Mesenchymal stem cell (in vitro differentiated cells and primary cell): ENCODE results near the gene ADAMTS17.
A peak's percentile ranks its signal among the peaks of the same experiment; 100 is the strongest.
"Not testable (repeated sequence)": the region's sequence is repeated elsewhere in the genome, so short reads cannot be mapped to it uniquely, and the experiment has no call there.

Experiments used
- DNase-seq: peaks from one replicate; pipeline ENCODE4 v3.0.0-alpha.2; 2013
- H2AFZ ChIP-seq: one replicate; pipeline ENCODE4 v1.6.1; 2013; ENCODE audit warnings: low read depth, mild to moderate bottlenecking, control low read depth, inconsistent platforms, low read length, moderate library complexity
- H2AK5ac ChIP-seq: 2 replicates; pipeline ENCODE4 v1.6.1; 2013; ENCODE audit warnings: low read length, moderate library complexity, mild to moderate bottlenecking, inconsistent platforms; ENCODE audit not compliant: severe bottlenecking
- H2BK120ac ChIP-seq: one replicate; pipeline ENCODE4 v1.6.1; 2013; ENCODE audit warnings: low read depth, mild to moderate bottlenecking, inconsistent platforms, low read length, moderate library complexity
- H2BK12ac ChIP-seq, 2 experiments: one replicate each; pipeline ENCODE4 v1.6.1; 2013; ENCODE audit warnings: inconsistent platforms in 2 of 2, low read length in 2 of 2, mild to moderate bottlenecking in 2 of 2, moderate library complexity in 2 of 2, control low read depth in 1 of 2
- H2BK15ac ChIP-seq: one replicate; pipeline ENCODE4 v1.6.1; 2013; ENCODE audit warnings: mild to moderate bottlenecking, low read depth, inconsistent platforms; ENCODE audit not compliant: poor library complexity, severe bottlenecking
- H2BK5ac ChIP-seq: 2 replicates; pipeline ENCODE4 v1.6.1; 2013; ENCODE audit warnings: low read depth, mild to moderate bottlenecking, low read length, control low read depth, inconsistent platforms; ENCODE audit not compliant: poor library complexity, severe bottlenecking
- H3K14ac ChIP-seq, 2 experiments: one replicate each; pipeline ENCODE4 v1.6.1; 2013; ENCODE audit warnings: inconsistent platforms in 2 of 2, low read length in 2 of 2, control low read depth in 1 of 2, mild to moderate bottlenecking in 1 of 2, moderate library complexity in 1 of 2
- H3K18ac ChIP-seq, 2 experiments: one replicate each; pipeline ENCODE4 v1.6.1; 2013; ENCODE audit warnings: inconsistent platforms in 2 of 2, low read length in 2 of 2, control low read depth in 1 of 2, low read depth in 1 of 2, mild to moderate bottlenecking in 1 of 2
- H3K23ac ChIP-seq, 2 experiments: one replicate each; pipeline ENCODE4 v1.6.1; 2013; ENCODE audit warnings: inconsistent platforms in 2 of 2, low read length in 2 of 2, mild to moderate bottlenecking in 2 of 2, moderate library complexity in 2 of 2, control low read depth in 1 of 2
- H3K27ac ChIP-seq: 2 replicates; pipeline ENCODE4 v1.5.1; 2013; ENCODE audit warnings: mild to moderate bottlenecking, moderate library complexity, low read length, control low read depth, inconsistent platforms; ENCODE audit not compliant: poor library complexity, severe bottlenecking
- H3K27me3 ChIP-seq, 2 experiments: 2 replicates each; pipeline versions ENCODE4 v1.6.1 to v1.7.0; 2013; ENCODE audit warnings: low read length in 2 of 2, mild to moderate bottlenecking in 2 of 2, moderate library complexity in 2 of 2, control low read depth in 1 of 2, inconsistent platforms in 1 of 2; ENCODE audit not compliant: control insufficient read depth in 1 of 2, insufficient read depth in 1 of 2
- H3K36me3 ChIP-seq, 2 experiments: 2 replicates each; pipeline versions ENCODE4 v1.6.1 to v1.7.0; 2013; ENCODE audit warnings: low read length in 2 of 2, control low read depth in 1 of 2, inconsistent platforms in 1 of 2, low read depth in 1 of 2, mild to moderate bottlenecking in 1 of 2; ENCODE audit not compliant: insufficient read depth in 2 of 2, control insufficient read depth in 1 of 2
- H3K4ac ChIP-seq, 2 experiments: one replicate each; pipeline ENCODE4 v1.6.1; 2013; ENCODE audit warnings: inconsistent platforms in 2 of 2, low read length in 2 of 2, mild to moderate bottlenecking in 2 of 2, moderate library complexity in 2 of 2, control low read depth in 1 of 2, low read depth in 1 of 2
- H3K4me1 ChIP-seq: 2 replicates; pipeline ENCODE4 v1.6.1; 2013; ENCODE audit warnings: low read depth, low read length, control low read depth; ENCODE audit not compliant: control insufficient read depth, insufficient read depth
- H3K4me2 ChIP-seq: 2 replicates; pipeline ENCODE4 v1.6.1; 2013; ENCODE audit warnings: low read length, mild to moderate bottlenecking, inconsistent platforms; ENCODE audit not compliant: poor library complexity, severe bottlenecking
- H3K4me3 ChIP-seq, 2 experiments: 2 replicates each; pipeline versions ENCODE4 v1.5.1 to v1.7.0; 2013; ENCODE audit warnings: low read length in 2 of 2, mild to moderate bottlenecking in 2 of 2, control low read depth in 1 of 2, low read depth in 1 of 2; ENCODE audit not compliant: insufficient read depth in 1 of 2
- H3K79me1 ChIP-seq: replicated peaks from 2 replicates; pipeline ENCODE4 v1.6.1; 2013; ENCODE audit warnings: mild to moderate bottlenecking, control low read depth, low read length, inconsistent platforms; ENCODE audit not compliant: poor library complexity, severe bottlenecking
- H3K9ac ChIP-seq: 2 replicates; pipeline ENCODE4 v1.7.0; 2013; ENCODE audit warnings: mild to moderate bottlenecking, low read length, moderate library complexity
- H3K9me3 ChIP-seq: 2 replicates; pipeline ENCODE4 v1.7.0; 2013; ENCODE audit warnings: mild to moderate bottlenecking, low read length; ENCODE audit not compliant: control insufficient read depth
- H4K8ac ChIP-seq: one replicate; pipeline ENCODE4 v1.6.1; 2013; ENCODE audit warnings: inconsistent platforms, mild to moderate bottlenecking, low read length, moderate library complexity
- H4K91ac ChIP-seq: one replicate; pipeline ENCODE4 v1.6.1; 2013; ENCODE audit warnings: mild to moderate bottlenecking, low read length, inconsistent platforms
- WGBS: methylation state at CpG from one replicate; pipeline ENCODE4 v1.1.7; 2013; ENCODE audit warnings: mixed read lengths; 5-methylcytosine and 5-hydroxymethylcytosine counted together

ADAMTS17 gene

GRCh38 chr15:100073982-100074381 is 267.8 kb downstream of the ADAMTS17 start:
- no peak overlapping the region for H3K27ac ChIP-seq
- 100% methylated on average over 3 of the region's 5 CpGs for WGBS
- H3K4me3 ChIP-seq: no peak overlapping the region
- no peak for DNase-seq
- no peaks in the 10 kb centered on the region for H3K79me1 ChIP-seq
- no peak overlapping the region for H2BK15ac ChIP-seq
- H3K36me3 ChIP-seq: no peaks in the 10 kb centered on the region
- no peak overlapping the region for H3K9ac ChIP-seq
- H2BK120ac ChIP-seq: no peak overlapping the region
- H4K8ac ChIP-seq: no peak overlapping the region
- H3K27me3 ChIP-seq: no peaks in the 10 kb centered on the region
- no peak overlapping the region for H3K4me2 ChIP-seq
- no peak overlapping the region for H3K14ac ChIP-seq
- no peak overlapping the region for H4K91ac ChIP-seq
- H3K4me1 ChIP-seq: no peaks in the 10 kb centered on the region
- no peaks in the 10 kb centered on the region for H3K9me3 ChIP-seq
- H2BK12ac ChIP-seq: no peak overlapping the region
- no peak overlapping the region for H2AFZ ChIP-seq
- no peak overlapping the region for H3K18ac ChIP-seq
- no peak overlapping the region for H3K4ac ChIP-seq
- H3K23ac ChIP-seq: no peak overlapping the region
- no peak overlapping the region for H2BK5ac ChIP-seq
- H2AK5ac ChIP-seq: no peak overlapping the region

GRCh38 chr15:100066521-100067280 is 275.1 kb downstream of the ADAMTS17 start:
- not testable (repeated sequence) for H3K18ac ChIP-seq, H2BK12ac ChIP-seq, H2BK15ac ChIP-seq, H3K4ac ChIP-seq, H2BK120ac ChIP-seq, H3K9me3 ChIP-seq, H3K27me3 ChIP-seq, H3K4me3 ChIP-seq, H4K91ac ChIP-seq, DNase-seq, H2BK5ac ChIP-seq, H3K4me2 ChIP-seq, H2AFZ ChIP-seq, H3K79me1 ChIP-seq, H3K9ac ChIP-seq, H3K4me1 ChIP-seq, H4K8ac ChIP-seq, H3K14ac ChIP-seq, H3K36me3 ChIP-seq, H3K27ac ChIP-seq, H2AK5ac ChIP-seq, H3K23ac ChIP-seq
- WGBS: 86% methylated on average over 12 of the region's 12 CpGs

DNA sequence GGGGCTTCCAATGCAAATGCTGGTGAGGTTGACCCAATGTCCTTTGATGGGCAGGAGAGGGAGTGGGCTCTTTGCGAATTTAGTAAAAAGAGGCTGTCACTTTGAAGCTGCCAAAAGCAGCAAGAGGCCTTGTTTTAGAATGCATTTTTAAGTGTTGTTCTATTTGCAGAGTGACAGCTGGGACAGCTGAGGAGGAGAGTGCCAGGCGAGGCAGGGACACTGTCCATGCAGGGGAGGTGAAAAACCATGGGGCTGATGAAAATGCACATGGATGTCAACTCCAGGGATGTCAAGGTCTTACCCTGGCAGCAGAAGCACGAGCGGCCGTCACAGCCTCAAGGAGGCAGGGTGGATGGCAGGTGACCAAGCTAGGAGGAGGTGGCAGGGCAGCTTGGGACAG is 279.8 kb downstream of the ADAMTS17 start:
- Histone ChIP-seq H3K4ac (no peak overlapping the region), H2AFZ (no peak overlapping the region), H3K23ac (no peak overlapping the region), H4K91ac (no peak overlapping the region), H3K4me2 (no peak overlapping the region), H3K9ac (no peak overlapping the region), H2BK120ac (no peak overlapping the region), H2AK5ac (no peak overlapping the region), H2BK15ac (no peak overlapping the region), H3K79me1 (no peaks in the 10 kb centered on the region), H2BK5ac (no peak overlapping the region), H3K4me1 (no peaks in the 10 kb centered on the region), H3K27ac (no peak overlapping the region), H3K14ac (no peak overlapping the region), H3K4me3 (no peak overlapping the region), H4K8ac (no peak overlapping the region), H3K36me3 (no peaks in the 10 kb centered on the region), H3K27me3 (peaks cover under 1 to 4% of the 10 kb centered on the region in 2 experiments), H3K18ac (no peak overlapping the region), H3K9me3 (no peaks in the 10 kb centered on the region), H2BK12ac (no peak overlapping the region)
- DNase-seq: no peak
- 71% methylated on average over 5 of the region's 5 CpGs for WGBS

- H3K14ac ChIP-seq: no peak overlapping the region
- no peak overlapping the region for H2BK12ac ChIP-seq
- peaks cover 3 to 15% of the 10 kb centered on the region in 2 experiments for H3K27me3 ChIP-seq
- H2AK5ac ChIP-seq: no peak overlapping the region
- H3K18ac ChIP-seq: no peak overlapping the region
- no peaks in the 10 kb centered on the region for H3K4me1 ChIP-seq
- no peak overlapping the region for H3K4me3 ChIP-seq
- H3K4ac ChIP-seq: no peak overlapping the region
- H3K4me2 ChIP-seq: no peak overlapping the region
- H2BK5ac ChIP-seq: no peak overlapping the region
- no peak overlapping the region for H4K91ac ChIP-seq
- H3K79me1 ChIP-seq: no peaks in the 10 kb centered on the region
- WGBS: 72% methylated on average over 10 of the region's 10 CpGs
- no peak overlapping the region for H3K27ac ChIP-seq
- no peaks in the 10 kb centered on the region for H3K9me3 ChIP-seq
- no peak overlapping the region for H2BK15ac ChIP-seq
- no peak overlapping the region for H2BK120ac ChIP-seq
- DNase-seq: no peak
- no peak overlapping the region for H3K9ac ChIP-seq
- no peaks in the 10 kb centered on the region for H3K36me3 ChIP-seq
- peak overlapping the region in 1 of 2 experiments; percentile 9 for H3K23ac ChIP-seq
- H4K8ac ChIP-seq: no peak overlapping the region
- no peak overlapping the region for H2AFZ ChIP-seq
These were observed 281.4 kb downstream of the ADAMTS17 start for GRCh38 chr15:100060276-100060926.
